H1 (cell line): ENCODE data around the gene KANSL1. TPM values are rescaled to one million over a fixed set of nuclear protein-coding genes. Genes with fewer than 3 reads are reported as not detected.

Experiments
- CHD7 ChIP-seq: fragments of 300-600 bp; sonication (generic); IDR thresholded peaks from 2 replicates; pipeline ENCODE4 v1.7.1; 2012; ENCODE audit warnings: low read length, moderate library complexity, mild to moderate bottlenecking, inconsistent platforms; ENCODE audit not compliant: insufficient replicate concordance
- CTCF ChIP-seq, 3 experiments: IDR thresholded peaks; 1 replicate in 2 of 3; 2 replicates in 1 of 3; pipeline versions ENCODE4 v1.5.1 to v1.6.1; 2011; ENCODE audit warnings: low read length in 3 of 3, mild to moderate bottlenecking in 3 of 3, inconsistent platforms in 2 of 3, low read depth in 1 of 3, moderate library complexity in 1 of 3; ENCODE audit not compliant: insufficient read depth in 1 of 3; ENCODE audit errors: control extremely low read depth in 1 of 3
- MAFK ChIP-seq: IDR thresholded peaks from 2 replicates; pipeline ENCODE4 v1.6.1; 2012; ENCODE audit warnings: low read depth, mild to moderate bottlenecking, improper control_type of control experiment, low read length
- polyA plus RNA-seq, 7 experiments: library from polyadenylated mRNA; depleted of rRNA in 3 of 7; stranded (reverse) in 5 of 7; unstranded in 2 of 7; fragments of >200 nt in 5 of 7; fragments of 200-250 nt in 2 of 7; gene quantifications; 1 replicate in 5 of 7; 2 replicates in 1 of 7; 4 replicates in 1 of 7; pipeline versions ENCODE4 v1.2.1 to v1.2.3, GENCODE V29; 2011 to 2013; ENCODE audit warnings: missing spikeins in 2 of 7, mixed read lengths in 2 of 7
- total RNA-seq: library from RNA; stranded (reverse); fragmentation: NEBNext Ultra II Directional; extraction: Animal tissue kit (Norgen Biotek cat#: 25700); gene quantifications from 2 replicates; pipeline ENCODE4 v1.2.1, GENCODE V29; 2021

Gene KANSL1
- total and polyA plus RNA-seq, 2 of the 8 experiments (the other 6 are each of a cell fraction or from before 2014, with no cell fraction given), result 34.0 to 128 TPM

- TF ChIP-seq CHD7 (no peak), CTCF (IDR thresholded peaks at IDR 0.05; ENCODE audit: control extremely low read depth in 1 of 3, insufficient read depth in 1 of 3, low read depth in 1 of 3, low read length in 3 of 3) (peak in 1 of 3 experiments; percentile 32; a peak in 1 of 4 replicates), MAFK (no peak)
Observed at GRCh38 chr17:45990886-45991285, 202.3 kb downstream of the KANSL1 start (continued).
